ENCODE results near the gene SMC6. TPM values are rescaled to one million over a fixed set of nuclear protein-coding genes. Genes with fewer than 3 reads are reported as not detected.

The SMC6 gene
- total and polyA plus RNA-seq, 7 experiments from 2014 or later: 7.9 to 35.6 (median 12.4) TPM

DNA sequence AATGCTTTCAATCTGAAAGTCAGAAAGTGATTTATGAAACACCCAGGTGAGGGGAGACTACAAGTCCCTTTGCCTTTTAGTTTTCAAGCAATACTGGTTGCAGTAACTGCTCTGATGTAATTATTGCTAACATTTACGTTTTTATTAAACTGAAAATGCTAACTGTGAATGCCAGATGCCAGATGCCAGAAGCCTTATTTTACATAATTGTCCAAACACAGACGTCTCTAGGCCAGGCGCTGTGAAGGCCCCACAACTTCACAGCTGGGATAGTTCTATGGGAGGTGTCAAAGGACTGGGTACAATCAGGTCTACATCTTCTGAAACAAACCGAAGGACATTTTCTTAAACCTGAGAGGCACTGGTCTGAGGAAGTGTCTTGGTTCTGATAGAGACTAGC, 35.2 kb upstream of the SMC6 start:
- CTCF ChIA-PET: no interaction called here
- H3K27me3 Mint-ChIP-seq: peaks cover 15 to 31% (median 24%) of the 10 kb centered on the region in 5 donors
- H3K4me1 ChIP-seq (ENCODE audit: control insufficient read depth in 2 of 2, insufficient read depth in 2 of 2, low read length in 2 of 2): no peaks in the 10 kb centered on the region
- no peaks in the 10 kb centered on the region for H3K36me3 ChIP-seq (ENCODE audit: control insufficient read depth in 2 of 3, insufficient read depth in 3 of 3, low read length in 3 of 3)
- H3K4me1 Mint-ChIP-seq: peaks cover 0 to 14% (median 0%) of the 10 kb centered on the region in 7 donors
- ATAC-seq (no peak), DNase-seq (no peak)
- peaks cover 0 to 7% (median 0%) of the 10 kb centered on the region in 11 donors for H3K9me3 Mint-ChIP-seq
- intact Hi-C loops (cut with micrococcal nuclease): no loop called here
- H3K27ac Mint-ChIP-seq: no peak overlapping the region
- no peak overlapping the region for H3K27ac ChIP-seq (ENCODE audit: low read depth, low read length)
- POLR2A ChIA-PET: no interaction called here
- H3K36me3 Mint-ChIP-seq: peaks cover 0 to 6% (median 1%) of the 10 kb centered on the region in 5 donors
- no peak overlapping the region for H3K4me3 Mint-ChIP-seq
- H3K9me3 ChIP-seq (ENCODE audit: control insufficient read depth in 2 of 3, low read length in 3 of 3): no peaks in the 10 kb centered on the region
- H3K4me3 ChIP-seq (ENCODE audit: low read length): no peak overlapping the region
- H3K27me3 ChIP-seq (ENCODE audit: control insufficient read depth in 2 of 2, insufficient read depth in 2 of 2, low read length in 2 of 2): peaks cover 0 to 6% of the 10 kb centered on the region in 2 donors

DNA sequence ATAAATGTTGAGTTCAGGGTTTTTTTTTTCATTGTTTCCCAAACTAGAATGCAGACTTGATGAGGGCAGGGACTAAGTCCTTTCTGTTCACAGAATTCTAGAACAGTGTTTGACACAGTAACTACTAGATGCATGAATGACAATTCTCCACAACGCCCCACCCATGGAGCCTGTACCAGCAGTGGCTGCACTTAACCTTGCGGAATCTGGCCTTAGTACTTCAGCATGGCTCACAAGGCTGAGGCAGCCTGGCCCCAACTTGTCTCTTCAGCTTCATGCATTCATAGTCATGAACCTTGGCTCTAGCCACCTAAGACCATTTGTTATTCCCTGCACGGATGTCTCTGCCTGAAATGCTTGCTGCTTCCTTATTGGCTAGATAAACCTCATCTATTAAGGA, 33.1 kb upstream of the SMC6 start:
- POLR2A ChIA-PET: no interaction called here
- peaks cover 0 to 17% (median 4%) of the 10 kb centered on the region in 5 donors for H3K36me3 Mint-ChIP-seq
- CTCF ChIA-PET: no interaction called here

DNA sequence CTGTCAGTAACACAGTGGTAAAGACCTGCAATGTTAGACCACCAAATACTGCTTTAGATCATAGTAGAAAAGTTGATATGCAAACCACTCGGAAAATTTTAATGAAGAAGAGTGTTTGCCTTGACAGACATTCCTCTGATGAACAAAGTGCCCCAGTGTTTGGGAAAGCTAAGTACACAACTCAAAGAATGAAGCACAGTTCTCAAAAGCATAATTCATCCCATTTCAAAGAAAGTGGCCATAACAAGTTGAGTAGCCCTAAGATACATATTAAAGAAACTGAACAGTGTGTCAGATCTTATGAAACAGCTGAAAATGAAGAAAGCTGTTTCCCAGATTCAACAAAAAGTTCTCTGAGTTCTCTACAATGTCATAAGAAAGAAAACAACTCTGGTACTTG, 27.9 kb upstream of the SMC6 start:
- no peak overlapping the region for H3K4me3 Mint-ChIP-seq
- ChIA-PET CTCF (no interaction called here), POLR2A (no interaction called here)
- H3K27me3 Mint-ChIP-seq: no peaks in the 10 kb centered on the region
- intact Hi-C loops (cut with micrococcal nuclease): no loop called here
- no peaks in the 10 kb centered on the region for H3K27me3 ChIP-seq (ENCODE audit: control insufficient read depth in 2 of 2, insufficient read depth in 2 of 2, low read length in 2 of 2)
- no peak overlapping the region for H3K27ac ChIP-seq (ENCODE audit: low read depth, low read length)
- ATAC-seq (no peak), DNase-seq (no peak)
- H3K36me3 Mint-ChIP-seq: peaks cover 0 to 37% (median 22%) of the 10 kb centered on the region in 5 donors
- H3K4me1 Mint-ChIP-seq: no peaks in the 10 kb centered on the region
- H3K36me3 ChIP-seq (ENCODE audit: control insufficient read depth in 2 of 3, insufficient read depth in 3 of 3, low read length in 3 of 3): no peaks in the 10 kb centered on the region
- no peak overlapping the region for H3K4me3 ChIP-seq (ENCODE audit: low read length)
- no peaks in the 10 kb centered on the region for H3K9me3 ChIP-seq (ENCODE audit: control insufficient read depth in 2 of 3, low read length in 3 of 3)
- no peaks in the 10 kb centered on the region for H3K4me1 ChIP-seq (ENCODE audit: control insufficient read depth in 2 of 2, insufficient read depth in 2 of 2, low read length in 2 of 2)
- H3K9me3 Mint-ChIP-seq: peaks cover 0 to 12% (median 3%) of the 10 kb centered on the region in 11 donors
- H3K27ac Mint-ChIP-seq: no peak overlapping the region

More for the DNA sequence above, 33.1 kb upstream of the SMC6 start:
- Histone ChIP-seq H3K27ac (ENCODE audit: low read depth, low read length) (no peak overlapping the region), H3K9me3 (ENCODE audit: control insufficient read depth in 2 of 3, low read length in 3 of 3) (no peaks in the 10 kb centered on the region), H3K27me3 (ENCODE audit: control insufficient read depth in 2 of 2, insufficient read depth in 2 of 2, low read length in 2 of 2) (peaks cover 0 to 5% of the 10 kb centered on the region in 2 donors), H3K4me3 (ENCODE audit: low read length) (no peak overlapping the region), H3K36me3 (ENCODE audit: control insufficient read depth in 2 of 3, insufficient read depth in 3 of 3, low read length in 3 of 3) (no peaks in the 10 kb centered on the region), H3K4me1 (ENCODE audit: control insufficient read depth in 2 of 2, insufficient read depth in 2 of 2, low read length in 2 of 2) (no peaks in the 10 kb centered on the region)
- peaks cover 0 to 3% (median 0%) of the 10 kb centered on the region in 7 donors for H3K4me1 Mint-ChIP-seq
- H3K4me3 Mint-ChIP-seq: no peak overlapping the region
- peaks cover 0 to 12% (median 3%) of the 10 kb centered on the region in 11 donors for H3K9me3 Mint-ChIP-seq
- no peak overlapping the region for H3K27ac Mint-ChIP-seq
- peaks cover 12 to 15% (median 13%) of the 10 kb centered on the region in 5 donors for H3K27me3 Mint-ChIP-seq
- ATAC-seq (no peak), DNase-seq (no peak)
- intact Hi-C loops (cut with micrococcal nuclease): no loop called here

DNA sequence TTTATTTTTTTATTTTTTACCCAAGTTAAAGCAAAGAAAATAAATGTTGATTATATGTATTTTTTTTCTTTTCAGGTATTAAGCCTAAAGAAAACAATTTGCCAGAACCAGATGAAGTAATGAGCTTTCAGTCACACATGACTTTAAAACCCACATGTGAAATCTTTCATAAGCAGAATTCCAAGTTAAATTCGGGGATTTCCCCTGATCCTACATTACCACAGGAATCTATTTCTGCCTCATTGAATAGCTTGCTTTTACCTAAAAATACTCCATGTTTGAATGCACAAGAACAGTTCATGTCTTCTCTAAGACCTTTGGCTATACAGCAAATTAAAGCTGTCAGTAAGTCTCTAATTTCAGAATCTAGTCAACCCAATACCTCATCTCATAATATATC, 26.9 kb upstream of the SMC6 start:
- H3K4me3 Mint-ChIP-seq: no peak overlapping the region
- H3K4me3 ChIP-seq (ENCODE audit: low read length): no peak overlapping the region
- peaks cover 0 to 40% (median 22%) of the 10 kb centered on the region in 5 donors for H3K36me3 Mint-ChIP-seq
- H3K27me3 ChIP-seq (ENCODE audit: control insufficient read depth in 2 of 2, insufficient read depth in 2 of 2, low read length in 2 of 2): no peaks in the 10 kb centered on the region
- peaks cover 0 to 12% (median 3%) of the 10 kb centered on the region in 11 donors for H3K9me3 Mint-ChIP-seq
- no peak overlapping the region for H3K27ac Mint-ChIP-seq
- intact Hi-C loops (cut with micrococcal nuclease): no loop called here
- ChIA-PET CTCF (no interaction called here), POLR2A (no interaction called here)
- no peaks in the 10 kb centered on the region for H3K27me3 Mint-ChIP-seq
- H3K36me3 ChIP-seq (ENCODE audit: control insufficient read depth in 2 of 3, insufficient read depth in 3 of 3, low read length in 3 of 3): no peaks in the 10 kb centered on the region
- ATAC-seq (no peak), DNase-seq (no peak)
- H3K27ac ChIP-seq (ENCODE audit: low read depth, low read length): no peak overlapping the region
- H3K9me3 ChIP-seq (ENCODE audit: control insufficient read depth in 2 of 3, low read length in 3 of 3): no peaks in the 10 kb centered on the region
- H3K4me1 ChIP-seq (ENCODE audit: control insufficient read depth in 2 of 2, insufficient read depth in 2 of 2, low read length in 2 of 2): no peaks in the 10 kb centered on the region
- H3K4me1 Mint-ChIP-seq: no peaks in the 10 kb centered on the region

DNA sequence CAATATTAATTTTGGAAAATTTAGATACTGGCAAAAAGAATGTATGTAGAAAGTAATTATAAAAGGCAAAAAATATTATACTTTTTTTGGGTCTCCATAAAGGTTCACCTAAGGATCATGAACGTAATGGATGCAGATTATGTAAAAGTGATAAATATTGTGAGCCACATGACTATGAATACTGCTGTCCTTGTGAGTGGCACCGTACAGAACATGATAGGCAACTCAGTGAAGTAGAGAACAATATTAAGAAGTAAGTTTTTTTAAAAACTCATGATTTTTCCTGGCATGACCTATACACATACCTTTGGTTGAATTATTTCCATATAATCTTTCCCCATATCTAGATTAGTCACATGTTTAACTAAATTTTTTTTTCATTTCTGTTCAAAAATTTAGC, 18.9 kb upstream of the SMC6 start:
- Mint-ChIP-seq H3K36me3 (peaks cover 0 to 25% (median 6%) of the 10 kb centered on the region in 5 donors), H3K4me3 (no peak overlapping the region), H3K9me3 (no peaks in the 10 kb centered on the region), H3K27me3 (no peaks in the 10 kb centered on the region), H3K27ac (no peak overlapping the region), H3K4me1 (no peaks in the 10 kb centered on the region)
- no peaks in the 10 kb centered on the region for H3K9me3 ChIP-seq (ENCODE audit: control insufficient read depth in 2 of 3, low read length in 3 of 3)
- POLR2A ChIA-PET: no interaction called here
- intact Hi-C loops (cut with micrococcal nuclease): no loop called here
- H3K4me3 ChIP-seq (ENCODE audit: low read length): no peak overlapping the region
- no peaks in the 10 kb centered on the region for H3K27me3 ChIP-seq (ENCODE audit: control insufficient read depth in 2 of 2, insufficient read depth in 2 of 2, low read length in 2 of 2)
- CTCF ChIA-PET: no interaction called here
- no peak overlapping the region for H3K27ac ChIP-seq (ENCODE audit: low read depth, low read length)
- no peak for DNase-seq
- peaks cover 0 to 6% (median 0%) of the 10 kb centered on the region in 3 experiments for H3K36me3 ChIP-seq (ENCODE audit: control insufficient read depth in 2 of 3, insufficient read depth in 3 of 3, low read length in 3 of 3)
- ATAC-seq: no peak
- H3K4me1 ChIP-seq (ENCODE audit: control insufficient read depth in 2 of 2, insufficient read depth in 2 of 2, low read length in 2 of 2): no peaks in the 10 kb centered on the region

DNA sequence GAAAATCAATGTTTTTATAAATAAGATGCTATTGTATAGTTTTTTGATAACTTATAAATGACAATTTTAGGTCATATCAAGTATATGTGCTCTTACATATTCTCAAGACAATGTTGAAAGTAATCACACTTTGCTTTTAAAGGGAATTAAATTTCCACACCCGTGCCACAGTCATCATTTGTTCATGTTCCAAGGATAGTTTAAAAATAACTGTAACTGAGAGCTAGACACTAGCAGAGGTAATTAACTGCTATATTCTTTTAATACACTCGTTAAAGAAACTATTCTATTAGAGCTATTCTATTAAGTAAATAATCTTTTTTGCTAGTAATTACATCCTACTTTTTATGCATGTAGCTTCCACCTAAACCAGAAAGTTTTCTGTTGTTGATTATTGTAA, 18.3 kb upstream of the SMC6 start:
- H3K4me3 Mint-ChIP-seq: no peak overlapping the region
- DNase-seq: no peak
- Histone ChIP-seq H3K36me3 (ENCODE audit: control insufficient read depth in 2 of 3, insufficient read depth in 3 of 3, low read length in 3 of 3) (peaks cover 0 to 6% (median 0%) of the 10 kb centered on the region in 3 experiments), H3K27ac (ENCODE audit: low read depth, low read length) (no peak overlapping the region), H3K4me3 (ENCODE audit: low read length) (no peak overlapping the region), H3K27me3 (ENCODE audit: control insufficient read depth in 2 of 2, insufficient read depth in 2 of 2, low read length in 2 of 2) (no peaks in the 10 kb centered on the region), H3K9me3 (ENCODE audit: control insufficient read depth in 2 of 3, low read length in 3 of 3) (no peaks in the 10 kb centered on the region), H3K4me1 (ENCODE audit: control insufficient read depth in 2 of 2, insufficient read depth in 2 of 2, low read length in 2 of 2) (no peaks in the 10 kb centered on the region)
- H3K4me1 Mint-ChIP-seq: no peaks in the 10 kb centered on the region
- no peaks in the 10 kb centered on the region for H3K27me3 Mint-ChIP-seq
- ATAC-seq: no peak
- CTCF ChIA-PET: no interaction called here
- no peaks in the 10 kb centered on the region for H3K9me3 Mint-ChIP-seq
- POLR2A ChIA-PET: no interaction called here
- peaks cover 0 to 28% (median 6%) of the 10 kb centered on the region in 5 donors for H3K36me3 Mint-ChIP-seq
- no peak overlapping the region for H3K27ac Mint-ChIP-seq
- intact Hi-C loops (cut with micrococcal nuclease): no loop called here

DNA sequence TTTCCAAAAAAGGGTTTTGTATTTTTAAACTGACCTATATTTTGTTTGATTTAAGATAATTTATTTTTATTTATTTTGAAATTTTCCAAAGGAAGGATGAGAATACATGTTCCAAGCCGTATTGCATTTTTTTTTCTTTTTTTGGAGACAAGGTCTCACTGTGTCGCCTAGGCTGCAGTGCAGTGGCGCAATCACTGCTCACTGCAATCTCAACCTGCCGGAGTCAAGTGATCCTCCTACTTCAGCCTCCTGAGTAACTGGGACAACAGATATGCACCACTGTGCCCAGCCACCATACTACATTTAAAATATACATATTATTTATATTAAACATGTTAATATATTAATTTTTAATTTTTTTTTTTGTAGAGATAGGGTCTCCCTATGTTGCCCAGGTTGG, 15.3 kb upstream of the SMC6 start:
- no peak overlapping the region for H3K27ac Mint-ChIP-seq
- no peak for DNase-seq
- Histone ChIP-seq H3K27ac (ENCODE audit: low read depth, low read length) (no peak overlapping the region), H3K27me3 (ENCODE audit: control insufficient read depth in 2 of 2, insufficient read depth in 2 of 2, low read length in 2 of 2) (no peaks in the 10 kb centered on the region), H3K4me1 (ENCODE audit: control insufficient read depth in 2 of 2, insufficient read depth in 2 of 2, low read length in 2 of 2) (no peaks in the 10 kb centered on the region), H3K9me3 (ENCODE audit: control insufficient read depth in 2 of 3, low read length in 3 of 3) (no peaks in the 10 kb centered on the region), H3K4me3 (ENCODE audit: low read length) (no peak overlapping the region), H3K36me3 (ENCODE audit: control insufficient read depth in 2 of 3, insufficient read depth in 3 of 3, low read length in 3 of 3) (peaks cover 0 to 6% (median 0%) of the 10 kb centered on the region in 3 experiments)
- no peaks in the 10 kb centered on the region for H3K27me3 Mint-ChIP-seq
- H3K9me3 Mint-ChIP-seq: no peaks in the 10 kb centered on the region
- H3K4me1 Mint-ChIP-seq: no peaks in the 10 kb centered on the region
- H3K36me3 Mint-ChIP-seq: peaks cover 0 to 26% (median 7%) of the 10 kb centered on the region in 5 donors
- CTCF ChIA-PET: interaction anchor here (0.6 kb wide), 1 partner anchor 99 kb away, joined by 3 read pairs; no protein-coding TSS in a partner anchor
- POLR2A ChIA-PET: interaction anchor here (0.8 kb wide), 1 partner anchor 21 kb away, joined by 4 read pairs; no protein-coding TSS in a partner anchor
- ATAC-seq: no peak
- intact Hi-C loops (cut with micrococcal nuclease): no loop called here
- no peak overlapping the region for H3K4me3 Mint-ChIP-seq
